ENCODE data around the gene WNT16.

WNT16 gene

GRCh38 chr7:121303422-121304101 lies 25.2 kb upstream of the WNT16 start:
- DNase-seq (ENCODE audit: extremely low spot score) = no peak
- TF ChIP-seq FOXK2 (IDR thresholded peaks at IDR 0.05) = no peak
- TF ChIP-seq CTBP1 (IDR thresholded peaks at IDR 0.05; ENCODE audit: borderline replicate concordance) = no peak
- TF ChIP-seq SUZ12 (IDR thresholded peaks at IDR 0.05) = no peak
- no peak for TF ChIP-seq SP1 (IDR thresholded peaks at IDR 0.05)
- TF ChIP-seq ZNF384 (IDR thresholded peaks at IDR 0.05) = no peak
- TF ChIP-seq L3MBTL2 (conservative IDR thresholded peaks at IDR 0.05) = no peak
- no peak for TF ChIP-seq LEF1 (IDR thresholded peaks at IDR 0.05; ENCODE audit: borderline replicate concordance)
- TF ChIP-seq FOXA1 (IDR thresholded peaks at IDR 0.05) = no peak
- TF ChIP-seq ARNT (IDR thresholded peaks at IDR 0.05) = no peak
- no peak for TF ChIP-seq BHLHE40 (IDR thresholded peaks at IDR 0.05; ENCODE audit: borderline replicate concordance)
- POLR2A ChIA-PET = no interaction called here
- CTCF ChIA-PET = no interaction called here

GRCh38 chr7:121304102-121304658 lies 24.6 kb upstream of the WNT16 start:
- POLR2A ChIA-PET = no interaction called here
- TF ChIP-seq FOXM1 (IDR thresholded peaks at IDR 0.05; ENCODE audit: borderline replicate concordance) (no peak), PKNOX1 (IDR thresholded peaks at IDR 0.05) (no peak), FOXA1 (IDR thresholded peaks at IDR 0.05) (no peak), L3MBTL2 (conservative IDR thresholded peaks at IDR 0.05) (no peak), LEF1 (IDR thresholded peaks at IDR 0.05; ENCODE audit: borderline replicate concordance) (no peak), BHLHE40 (IDR thresholded peaks at IDR 0.05; ENCODE audit: borderline replicate concordance) (no peak), ELF4 (IDR thresholded peaks at IDR 0.05) (no peak), SUZ12 (IDR thresholded peaks at IDR 0.05) (no peak)
- no peak for DNase-seq (ENCODE audit: extremely low spot score)
- CTCF ChIA-PET = no interaction called here

- DNase-seq (ENCODE audit: extremely low spot score) = no peak
- ChIA-PET POLR2A (no interaction called here), CTCF (no interaction called here)
- TF ChIP-seq TARDBP (IDR thresholded peaks at IDR 0.05) (no peak), FOXA1 (IDR thresholded peaks at IDR 0.05) (no peak), BHLHE40 (IDR thresholded peaks at IDR 0.05; ENCODE audit: borderline replicate concordance) (no peak), SP1 (IDR thresholded peaks at IDR 0.05) (no peak)
These were observed 23.7 kb upstream of the WNT16 start for GRCh38 chr7:121305109-121305508.

GRCh38 chr7:121306565-121306964 lies 22.2 kb upstream of the WNT16 start:
- no peak for TF ChIP-seq HDGF (IDR thresholded peaks at IDR 0.05; ENCODE audit: borderline replicate concordance)
- no peak for TF ChIP-seq FOXK2 (IDR thresholded peaks at IDR 0.05)
- no peak for TF ChIP-seq SUZ12 (IDR thresholded peaks at IDR 0.05)
- POLR2A ChIA-PET = no interaction called here
- no peak for DNase-seq (ENCODE audit: extremely low spot score)
- CTCF ChIA-PET = no interaction called here

- no peak for TF ChIP-seq CTBP1 (IDR thresholded peaks at IDR 0.05; ENCODE audit: borderline replicate concordance)
- TF ChIP-seq FOXK2 (IDR thresholded peaks at IDR 0.05) = no peak
- no peak for TF ChIP-seq ELF4 (IDR thresholded peaks at IDR 0.05)
- no peak for TF ChIP-seq ZNF384 (IDR thresholded peaks at IDR 0.05)
- TF ChIP-seq FOXM1 (IDR thresholded peaks at IDR 0.05; ENCODE audit: borderline replicate concordance) = no peak
- no peak for TF ChIP-seq PKNOX1 (IDR thresholded peaks at IDR 0.05)
- no peak for TF ChIP-seq LEF1 (IDR thresholded peaks at IDR 0.05; ENCODE audit: borderline replicate concordance)
- no peak for TF ChIP-seq HDGF (IDR thresholded peaks at IDR 0.05; ENCODE audit: borderline replicate concordance)
- no peak for TF ChIP-seq TARDBP (IDR thresholded peaks at IDR 0.05)
- POLR2A ChIA-PET = no interaction called here
- CTCF ChIA-PET = no interaction called here
- no peak for DNase-seq (ENCODE audit: extremely low spot score)
These were observed 21.7 kb upstream of the WNT16 start for GRCh38 chr7:121307021-121307574.

- DNase-seq (ENCODE audit: extremely low spot score) = no peak
- ChIA-PET POLR2A (interaction anchor here (0.7 kb wide), 1 partner anchor 546 kb away, joined by 3 read pairs; no protein-coding TSS in a partner anchor), CTCF (interaction anchor here (0.9 kb wide), 1 partner anchor 13 kb away, joined by 4 read pairs; no protein-coding TSS in a partner anchor)
- TF ChIP-seq LEF1 (IDR thresholded peaks at IDR 0.05; ENCODE audit: borderline replicate concordance) (no peak), SUZ12 (IDR thresholded peaks at IDR 0.05) (no peak), FOXM1 (IDR thresholded peaks at IDR 0.05; ENCODE audit: borderline replicate concordance) (no peak), BHLHE40 (IDR thresholded peaks at IDR 0.05; ENCODE audit: borderline replicate concordance) (no peak), NFRKB (IDR thresholded peaks at IDR 0.05) (no peak), ELF4 (IDR thresholded peaks at IDR 0.05) (no peak), PKNOX1 (IDR thresholded peaks at IDR 0.05) (no peak), CTBP1 (IDR thresholded peaks at IDR 0.05; ENCODE audit: borderline replicate concordance) (no peak), TARDBP (IDR thresholded peaks at IDR 0.05) (no peak), SP1 (IDR thresholded peaks at IDR 0.05) (no peak), FOXA1 (IDR thresholded peaks at IDR 0.05) (no peak)
These were observed 15.5 kb upstream of the WNT16 start for GRCh38 chr7:121313220-121313792.

Data from HEK293T (cell line).